GM18858 (cell line): ENCODE results near the gene CDK16.

Experiments used
- ATAC-seq: cut with Tn5 transposase; IDR thresholded peaks from one replicate; pipeline ENCODE4 v1.9.1; 2021; ENCODE audit not compliant: unreplicated experiment

CDK16 gene

DNA sequence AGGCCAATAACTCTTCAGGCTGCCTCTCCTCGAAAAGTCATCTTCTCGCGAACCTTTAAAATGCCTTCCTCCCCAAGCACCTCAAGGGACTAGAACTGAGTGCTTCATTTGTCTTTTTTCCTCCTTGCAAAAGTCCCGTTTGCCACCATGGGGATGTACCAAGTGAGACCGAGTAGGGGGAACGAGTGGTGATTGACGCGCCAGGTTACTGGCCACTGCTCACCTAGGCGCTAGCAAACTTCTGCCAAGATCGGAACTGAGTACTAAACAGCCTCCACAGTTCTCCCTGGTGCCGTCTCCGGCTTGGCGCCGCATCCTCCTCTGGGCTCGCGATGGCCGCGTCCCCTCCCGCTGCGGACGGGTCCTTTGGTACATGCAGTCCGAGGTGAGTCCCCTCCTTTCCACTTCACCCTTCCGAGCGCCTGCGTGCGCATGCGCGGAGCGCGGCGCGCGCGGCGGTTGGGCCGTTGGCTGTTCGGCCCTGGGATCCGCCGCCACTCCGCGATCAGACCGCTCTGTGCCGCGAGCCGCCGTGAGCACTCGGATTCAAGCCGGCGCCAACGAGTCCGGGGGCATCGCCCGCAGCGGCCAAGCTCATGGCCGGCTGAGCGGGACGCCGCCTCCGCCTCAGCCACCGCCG is at the start of gene CDK16:
Gene CDK16, plus strand, starts transcription at position 402 of the 640 bp plus-strand sequence. CDS start 4,877 bp downstream, outside the sequence.
- ATAC-seq: peak; percentile 37

DNA sequence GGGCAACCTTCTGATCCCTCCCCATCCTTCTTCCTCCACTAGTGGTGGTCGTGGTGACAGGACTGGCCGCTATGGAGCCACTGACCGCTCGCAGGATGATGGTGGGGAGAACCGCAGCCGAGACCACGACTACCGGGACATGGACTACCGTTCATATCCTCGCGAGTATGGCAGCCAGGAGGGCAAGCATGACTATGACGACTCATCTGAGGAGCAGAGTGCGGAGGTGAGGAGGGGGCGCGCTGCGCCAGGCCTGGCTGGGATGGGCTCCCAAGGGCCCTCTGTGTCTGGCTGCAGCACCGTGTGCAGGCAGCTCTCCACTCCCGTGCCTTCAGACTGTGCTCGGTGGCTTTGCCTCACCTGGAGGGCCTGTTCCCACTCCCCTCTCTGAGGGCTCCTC is 49.2 kb upstream of the CDK16 start:
- ATAC-seq: no peak

DNA sequence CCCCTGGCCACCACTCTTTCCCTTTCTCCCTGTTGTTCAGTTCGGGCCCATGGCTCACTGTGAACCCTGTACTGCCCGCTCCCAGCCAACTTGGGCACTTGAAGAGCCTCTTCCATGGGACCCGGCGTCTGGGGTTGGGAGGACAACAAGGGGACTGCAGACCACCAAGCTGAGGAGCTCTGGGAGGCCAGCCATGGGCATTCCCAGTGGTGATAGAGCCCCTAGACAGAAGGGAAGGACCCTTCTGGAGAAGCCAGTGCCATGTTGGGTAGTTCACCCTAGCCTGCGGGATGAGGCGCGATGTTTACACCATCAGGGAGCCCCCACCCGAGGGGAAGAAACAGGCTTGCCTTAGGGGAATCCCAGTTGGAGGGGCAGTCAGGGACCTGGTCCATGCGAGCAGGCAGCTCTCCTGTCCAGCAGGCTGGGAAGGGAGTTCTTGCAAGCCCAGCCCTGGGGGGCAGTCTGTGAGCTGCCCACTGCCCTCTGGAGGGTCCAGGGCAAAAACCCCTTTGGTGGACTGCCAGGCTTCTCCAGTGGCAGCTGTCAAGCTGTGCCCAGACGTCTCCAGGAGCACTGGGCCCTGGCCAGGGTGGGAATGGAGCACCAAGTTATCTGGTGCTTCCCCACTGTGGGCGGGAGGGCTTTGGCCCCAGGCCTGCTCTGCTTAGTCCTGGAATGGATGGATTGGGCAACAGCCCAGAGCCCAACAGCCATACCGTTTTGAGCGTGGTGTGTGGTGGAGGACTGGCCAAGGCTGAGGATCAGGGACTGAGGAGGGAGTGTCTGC is 48.6 kb upstream of the CDK16 start:
- no peak for ATAC-seq

DNA sequence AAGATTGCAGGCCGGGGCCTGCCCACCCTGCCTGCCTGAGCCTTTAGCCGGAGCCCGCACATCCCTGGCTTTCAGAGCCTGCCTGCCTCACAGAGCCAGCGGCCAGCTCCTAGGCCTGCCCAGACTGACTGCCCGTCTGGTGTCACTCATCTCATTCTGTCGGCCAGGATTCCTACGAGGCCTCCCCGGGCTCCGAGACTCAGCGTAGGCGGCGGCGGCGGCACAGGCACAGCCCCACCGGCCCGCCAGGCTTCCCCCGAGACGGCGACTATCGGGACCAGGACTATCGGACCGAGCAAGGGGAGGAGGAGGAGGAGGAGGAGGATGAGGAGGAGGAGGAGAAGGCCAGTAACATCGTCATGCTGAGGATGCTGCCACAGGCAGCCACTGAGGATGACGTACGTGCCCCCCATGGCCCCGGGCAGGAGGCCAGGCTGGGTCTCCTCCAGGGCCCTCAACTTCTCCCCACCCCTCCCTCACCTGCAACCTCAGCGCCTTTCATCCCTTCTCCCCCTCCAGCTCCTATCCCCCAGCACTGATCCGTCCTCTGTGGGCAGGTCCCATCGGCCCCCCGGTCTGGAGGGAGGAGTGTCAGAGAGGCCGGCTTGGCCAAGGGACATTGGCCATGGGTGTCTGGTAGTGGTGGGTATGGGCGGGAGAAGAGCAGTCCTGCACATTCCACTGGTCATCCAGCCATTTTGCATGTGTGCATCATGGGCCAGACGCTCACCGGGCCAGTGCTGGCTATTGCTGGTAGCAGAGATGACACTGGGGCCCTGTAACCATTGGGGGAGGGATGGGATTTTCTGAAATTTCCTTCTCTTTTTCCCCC is 47.4 kb upstream of the CDK16 start:
- ATAC-seq: no peak

DNA sequence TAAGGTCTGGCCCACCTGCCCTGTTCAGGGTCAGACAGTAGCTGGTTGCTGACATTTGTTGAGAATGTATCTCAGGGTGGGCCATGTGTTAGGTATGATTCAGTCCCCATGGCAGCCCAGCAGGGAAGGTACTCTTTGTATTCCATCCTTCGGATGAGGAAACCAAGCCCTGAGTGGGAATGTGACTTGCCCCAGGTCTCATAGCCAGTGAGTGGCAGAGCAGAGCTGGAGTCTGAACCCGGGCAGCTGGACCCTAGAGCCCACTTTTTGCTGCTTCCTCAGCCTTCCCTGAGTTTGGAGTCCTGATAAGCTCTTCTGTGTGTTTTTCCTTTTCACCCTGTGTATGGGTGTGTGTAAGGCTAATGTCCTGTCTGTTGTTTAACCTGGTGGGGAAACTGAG is 46.5 kb upstream of the CDK16 start:
- no peak for ATAC-seq

DNA sequence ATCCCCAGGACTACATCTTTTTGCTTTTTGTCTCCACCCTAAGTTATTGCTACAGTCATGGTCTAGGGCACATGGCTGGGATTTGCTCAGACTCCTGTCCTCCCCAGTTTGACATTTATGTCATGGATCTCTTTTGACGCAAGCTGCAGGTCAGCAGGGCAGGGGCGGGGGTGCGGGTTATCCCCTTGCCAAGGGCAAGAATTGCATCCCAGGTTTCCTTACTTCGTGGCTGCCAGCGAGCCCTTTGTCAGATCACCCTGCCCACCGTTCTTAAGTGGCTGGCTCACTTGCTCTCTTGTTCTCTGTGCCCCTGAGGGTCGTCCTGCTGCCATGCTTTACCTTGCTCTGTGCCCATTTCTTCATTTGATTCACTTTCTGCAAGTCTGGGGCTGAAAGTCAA is 45.9 kb upstream of the CDK16 start:
- no peak for ATAC-seq

DNA sequence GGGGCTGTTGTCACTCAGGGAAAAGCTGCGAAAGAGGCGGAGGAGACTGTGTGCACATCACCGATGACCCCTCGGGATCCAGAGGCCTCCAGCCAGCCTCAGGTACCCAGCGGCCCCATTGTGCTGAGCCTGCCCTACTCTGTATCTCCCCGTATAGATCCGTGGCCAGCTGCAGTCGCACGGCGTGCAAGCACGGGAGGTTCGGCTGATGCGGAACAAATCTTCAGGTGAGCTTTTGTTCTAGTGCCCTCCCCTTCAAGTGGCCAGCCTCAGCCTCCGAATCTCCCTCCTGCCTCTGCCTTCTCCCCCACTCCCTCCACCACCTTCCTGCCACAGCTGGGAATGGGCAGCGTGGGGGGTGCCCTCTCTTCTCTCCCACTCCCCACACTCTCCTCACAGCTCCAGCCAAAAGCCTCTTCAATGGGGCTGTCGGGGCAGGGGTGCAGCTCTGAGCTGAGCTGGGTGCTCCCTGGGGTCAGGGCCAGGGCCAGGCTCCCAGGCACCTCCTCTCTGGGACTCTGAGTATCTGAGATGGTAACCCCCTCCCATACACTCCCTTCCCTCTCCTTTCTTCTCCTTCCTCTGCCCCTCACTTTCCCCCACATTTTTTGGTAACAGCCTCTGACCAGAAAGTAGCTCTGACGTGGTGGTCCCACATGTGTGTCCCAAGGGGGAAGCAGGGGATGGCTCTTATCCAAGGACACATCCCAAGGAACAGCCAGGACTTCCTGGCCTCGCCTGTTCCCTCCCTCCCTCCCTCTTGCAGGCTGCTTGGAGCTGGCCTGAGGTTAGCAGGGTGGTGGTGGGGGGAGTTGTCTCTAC is 45.3 kb upstream of the CDK16 start:
- ATAC-seq: no peak

DNA sequence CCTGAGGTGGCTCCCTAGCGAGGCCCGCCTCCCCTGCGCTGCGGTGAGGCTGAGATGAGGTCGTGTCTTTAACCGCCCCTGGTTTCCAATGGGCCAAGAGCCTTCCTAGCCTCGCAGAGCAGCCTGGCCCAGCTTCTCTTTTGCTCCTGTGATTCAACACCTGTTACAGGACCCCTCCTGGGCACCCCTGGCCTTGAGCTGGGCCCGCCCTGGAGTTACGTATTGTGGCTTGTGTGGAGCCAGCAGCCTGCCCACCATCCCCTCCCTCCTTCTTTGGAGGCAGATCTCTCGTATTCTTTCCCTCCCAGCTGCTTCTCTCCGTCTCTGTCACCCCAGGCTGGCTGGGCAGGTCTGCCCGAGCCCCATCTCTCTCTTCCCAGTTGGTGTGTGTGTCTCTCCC is 44.1 kb upstream of the CDK16 start:
- ATAC-seq: no peak

DNA sequence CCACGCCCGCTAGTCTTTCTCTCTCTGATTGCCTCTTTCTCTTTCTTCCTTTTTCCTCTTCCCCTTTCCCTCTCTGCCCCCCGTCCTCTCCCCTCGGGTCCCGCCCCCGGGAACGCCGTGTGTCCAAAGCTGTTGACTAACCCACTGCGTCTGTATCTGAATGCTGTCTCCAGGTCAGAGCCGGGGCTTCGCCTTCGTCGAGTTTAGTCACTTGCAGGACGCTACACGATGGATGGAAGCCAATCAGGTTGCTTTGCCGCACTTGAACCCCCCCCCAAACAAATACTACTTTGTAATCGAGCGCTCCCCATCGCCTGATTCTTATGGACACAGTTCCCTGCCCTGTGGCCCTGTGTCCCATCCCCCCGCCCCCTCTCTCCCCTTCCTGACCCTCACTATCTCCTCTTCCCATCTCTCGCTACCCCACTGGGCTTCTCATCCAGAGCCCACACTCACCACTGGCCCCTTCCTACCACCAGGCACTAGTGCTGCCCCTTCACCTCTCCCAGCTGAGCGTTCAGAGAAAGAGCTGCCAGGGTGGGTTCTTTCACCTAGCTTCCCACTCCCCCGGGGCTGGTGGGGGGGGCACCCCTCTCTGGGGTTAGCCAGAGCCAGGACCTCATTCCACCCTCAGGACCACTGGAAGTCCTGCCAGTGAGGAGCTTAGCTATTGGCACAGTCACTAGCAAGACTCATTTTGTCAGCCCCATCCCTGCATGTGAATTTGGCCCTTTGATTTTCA is 43.5 kb upstream of the CDK16 start:
- no peak for ATAC-seq

DNA sequence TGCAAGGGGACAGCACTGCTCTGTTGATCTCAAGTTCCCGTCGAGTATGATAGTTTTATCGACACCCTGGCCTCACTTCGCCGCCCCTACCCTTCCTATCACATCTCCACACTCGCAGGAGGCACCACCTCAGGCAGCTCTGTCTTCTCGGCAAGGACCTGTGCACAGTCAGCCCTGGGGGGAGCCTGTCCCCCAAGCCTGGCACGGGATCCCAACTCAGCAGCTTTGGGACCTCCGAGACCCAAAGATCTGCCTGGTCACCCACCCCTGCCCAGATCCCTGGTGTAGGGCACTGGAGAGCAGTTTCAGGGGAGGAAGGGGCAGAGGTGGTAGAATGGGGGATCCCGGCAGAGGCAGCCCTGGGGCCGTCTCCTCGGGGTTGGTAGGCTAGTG is 42.9 kb upstream of the CDK16 start:
- ATAC-seq: no peak

DNA sequence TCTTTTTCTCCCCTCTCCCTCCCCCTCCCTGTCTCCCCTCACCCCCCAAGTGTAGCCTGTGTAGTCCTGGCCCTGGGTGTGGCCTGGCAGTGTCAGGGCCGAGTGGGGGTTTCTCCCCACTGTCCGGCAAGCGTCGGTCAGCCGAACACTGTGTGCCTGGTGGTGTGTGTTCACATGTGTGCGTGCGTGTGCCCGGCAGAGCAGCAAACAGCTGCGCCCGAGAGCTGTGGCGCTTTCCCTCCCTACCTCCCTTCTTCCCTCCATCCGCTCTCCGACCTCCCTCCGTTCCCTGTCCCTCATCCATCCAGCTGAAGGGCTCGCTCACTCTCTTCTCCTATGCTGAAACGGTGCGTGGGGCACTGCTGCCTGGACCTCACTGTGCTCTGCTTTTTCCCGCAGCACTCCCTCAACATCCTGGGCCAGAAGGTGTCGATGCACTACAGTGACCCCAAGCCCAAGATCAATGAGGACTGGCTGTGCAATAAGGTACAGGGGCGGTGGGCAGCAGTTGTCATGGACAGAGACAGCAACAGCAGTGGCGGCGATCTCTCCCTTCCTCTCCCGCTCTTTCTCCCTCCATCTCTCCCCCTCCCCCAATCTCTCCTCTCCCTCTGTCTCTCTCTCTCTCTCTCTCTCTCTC is 42.3 kb upstream of the CDK16 start:
- ATAC-seq: no peak

DNA sequence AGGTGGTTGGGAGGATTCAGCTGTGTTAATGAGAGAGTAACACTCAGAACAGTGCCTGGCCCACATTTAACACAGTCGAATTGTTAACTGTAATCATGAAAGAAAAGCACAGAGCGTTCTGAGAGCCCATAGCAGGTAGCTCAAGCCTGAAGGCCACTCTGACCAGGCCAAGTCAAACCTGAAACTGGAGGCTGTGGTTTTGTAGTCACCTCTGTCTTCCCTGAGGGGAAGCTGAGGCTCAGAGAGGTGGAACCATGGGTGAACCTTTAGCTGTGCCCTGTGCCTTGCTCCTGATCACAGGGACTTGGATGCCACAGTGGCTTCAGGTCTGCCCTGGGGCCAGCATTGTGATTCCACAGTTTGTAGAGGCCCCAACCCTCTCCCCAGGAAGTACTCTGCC is 41.4 kb upstream of the CDK16 start:
- no peak for ATAC-seq

DNA sequence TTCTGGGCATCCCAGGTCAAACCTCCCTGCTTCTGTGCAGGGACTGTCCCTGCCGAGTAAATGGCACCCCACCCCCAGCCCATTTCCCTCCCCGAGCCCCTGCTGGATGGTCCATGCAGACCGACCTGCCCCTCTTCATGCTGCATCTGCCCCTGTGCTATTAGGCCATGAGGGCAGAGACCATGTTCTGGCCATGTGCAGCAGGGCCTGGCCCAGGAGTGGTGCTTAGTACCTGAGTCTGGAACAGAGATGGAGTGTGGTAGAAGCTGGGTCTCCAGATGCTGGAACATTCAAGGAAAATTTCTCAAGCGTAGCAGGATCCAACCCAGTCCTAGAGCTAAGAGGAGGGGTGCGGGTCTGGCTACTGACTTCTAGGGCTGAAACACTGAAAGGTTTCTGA is 40.1 kb upstream of the CDK16 start:
- no peak for ATAC-seq

DNA sequence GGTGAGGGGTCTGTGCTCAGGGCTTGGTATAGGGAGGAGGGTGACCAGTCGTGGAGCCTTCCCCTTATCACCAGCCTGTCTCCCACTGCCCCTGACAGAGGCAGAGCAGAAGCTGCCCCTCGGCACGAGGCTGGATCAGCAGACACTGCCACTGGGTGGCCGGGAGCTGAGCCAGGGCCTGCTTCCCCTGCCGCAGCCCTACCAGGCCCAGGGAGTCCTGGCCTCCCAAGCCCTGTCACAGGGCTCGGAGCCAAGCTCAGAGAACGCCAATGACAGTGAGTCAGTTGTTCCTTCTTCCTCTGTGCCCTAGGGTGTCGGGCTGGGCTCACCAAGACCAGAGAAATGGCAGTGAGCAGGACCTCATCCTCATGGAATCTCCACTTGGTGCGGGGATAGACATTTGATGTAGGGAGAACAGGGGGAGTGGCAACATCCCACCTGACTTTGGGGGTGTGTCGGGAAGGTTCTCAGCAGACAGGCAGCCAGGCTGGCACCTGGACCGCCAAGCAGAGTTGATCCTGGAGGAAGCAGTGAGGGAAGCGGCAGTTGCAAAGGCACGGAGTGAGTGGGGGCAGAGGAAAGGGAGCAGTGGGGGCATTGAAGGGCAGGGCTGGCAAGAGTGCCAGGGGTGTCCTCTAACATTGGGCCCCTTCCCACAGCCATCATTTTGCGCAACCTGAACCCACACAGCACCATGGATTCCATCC is 39.1 kb upstream of the CDK16 start:
- no peak for ATAC-seq

DNA sequence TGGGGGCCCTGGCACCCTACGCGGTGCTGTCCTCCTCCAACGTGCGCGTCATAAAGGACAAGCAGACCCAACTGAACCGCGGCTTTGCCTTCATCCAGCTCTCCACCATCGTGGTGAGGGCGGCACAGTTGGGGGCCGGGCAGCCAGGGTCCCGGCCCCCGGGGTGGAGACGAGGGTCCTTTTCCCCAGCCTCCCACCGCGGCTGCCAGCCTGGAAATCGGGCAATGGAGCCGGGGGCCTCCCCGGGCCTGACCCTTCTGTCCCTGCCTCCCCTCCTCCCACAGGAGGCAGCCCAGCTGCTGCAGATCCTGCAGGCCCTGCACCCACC is 38.6 kb upstream of the CDK16 start:
- no peak for ATAC-seq

DNA sequence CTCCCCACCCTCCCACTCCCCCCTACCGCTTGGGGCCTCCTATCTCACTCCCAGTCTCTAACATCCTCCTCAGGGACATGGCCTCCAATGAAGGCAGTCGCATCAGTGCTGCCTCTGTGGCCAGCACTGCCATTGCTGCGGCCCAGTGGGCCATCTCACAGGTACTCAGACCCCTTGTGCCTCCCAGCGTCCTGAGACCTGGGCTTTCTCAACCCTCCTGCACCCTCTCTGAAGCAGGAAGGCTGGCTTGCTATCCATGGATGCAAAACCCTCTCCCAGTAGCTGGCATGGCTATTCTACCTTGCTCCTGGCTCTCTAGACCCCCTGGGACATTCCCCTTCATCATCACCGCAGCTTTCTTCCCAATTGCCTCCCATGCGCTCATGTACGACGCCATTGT is 38.1 kb upstream of the CDK16 start:
- ATAC-seq: no peak

DNA sequence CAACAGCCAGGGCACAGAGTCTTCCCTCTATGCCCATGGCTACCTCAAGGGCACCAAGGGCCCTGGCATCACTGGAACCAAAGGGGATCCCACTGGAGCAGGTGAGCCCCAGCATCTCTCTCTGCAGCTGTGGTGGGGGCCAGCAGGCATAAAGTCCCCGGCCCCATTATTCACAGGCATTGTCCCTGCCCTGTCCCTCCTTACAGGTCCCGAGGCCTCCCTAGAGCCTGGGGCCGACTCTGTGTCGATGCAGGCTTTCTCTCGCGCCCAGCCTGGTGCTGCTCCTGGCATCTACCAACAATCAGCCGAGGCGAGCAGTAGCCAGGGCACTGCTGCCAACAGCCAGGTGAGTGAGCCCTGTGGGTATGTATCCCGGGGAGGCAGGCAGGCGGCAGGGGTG is 37.2 kb upstream of the CDK16 start:
- ATAC-seq: no peak

DNA sequence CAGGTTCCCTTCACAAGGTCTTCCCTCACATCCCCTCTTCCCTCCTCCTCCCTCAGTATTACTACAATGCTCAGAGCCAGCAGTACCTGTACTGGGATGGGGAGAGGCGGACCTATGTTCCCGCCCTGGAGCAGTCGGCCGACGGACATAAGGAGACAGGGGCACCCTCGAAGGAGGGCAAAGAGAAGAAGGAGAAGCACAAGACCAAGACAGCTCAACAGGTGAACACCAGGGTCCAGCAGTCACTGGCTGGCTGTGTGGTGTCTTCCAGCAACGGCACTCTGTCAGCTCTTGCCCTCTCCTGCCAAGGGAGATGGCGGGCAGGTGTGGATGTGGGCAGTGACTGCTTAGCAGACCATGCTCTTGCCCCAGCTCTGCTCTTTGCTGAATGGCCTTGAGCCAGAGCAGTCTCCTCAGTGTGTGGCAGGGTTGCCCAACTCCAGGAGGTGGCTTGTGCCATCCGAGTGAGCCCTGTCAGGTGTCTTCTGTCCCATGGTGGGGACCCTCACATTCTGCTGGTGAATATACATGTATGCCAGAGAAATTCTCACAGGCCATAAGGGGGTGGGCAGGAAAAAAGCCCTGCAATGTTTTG is 36.3 kb upstream of the CDK16 start:
- ATAC-seq: no peak

DNA sequence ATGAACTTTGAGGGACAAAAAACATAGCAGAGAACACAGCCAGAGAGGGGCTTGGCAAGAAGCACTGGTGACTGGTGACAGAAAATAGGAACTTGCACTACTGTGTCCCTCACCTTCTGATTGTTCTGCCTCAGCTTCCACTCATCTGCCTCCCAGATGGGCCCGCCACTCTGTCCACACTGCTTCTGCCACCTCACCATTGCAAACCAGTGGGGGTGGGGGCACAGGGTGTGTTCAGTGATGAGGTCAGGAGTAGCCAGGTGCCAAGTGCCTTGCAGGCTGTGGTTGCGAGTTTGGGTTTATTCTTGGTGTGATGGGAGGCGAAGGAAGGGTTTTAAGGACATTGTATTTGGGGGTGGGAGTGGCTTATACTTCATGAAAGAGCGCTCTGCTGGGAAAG is 34.0 kb upstream of the CDK16 start:
- ATAC-seq: no peak
